GM12892 (cell line): ENCODE results near the gene TBATA.

Experiments used
- POLR2A ChIP-seq: IDR thresholded peaks from 2 replicates; pipeline ENCODE4 v1.6.1; 2011; ENCODE audit warnings: low read depth, low read length, control low read depth
- POLR2AphosphoS5 ChIP-seq: IDR thresholded peaks from 2 replicates; pipeline ENCODE4 v1.6.1; 2011; ENCODE audit warnings: low read depth, low read length, control low read depth
- TAF1 ChIP-seq: IDR thresholded peaks from 2 replicates; pipeline ENCODE4 v1.6.1; 2011; ENCODE audit warnings: low read depth, mild to moderate bottlenecking, control low read depth, low read length, borderline replicate concordance

DNA sequence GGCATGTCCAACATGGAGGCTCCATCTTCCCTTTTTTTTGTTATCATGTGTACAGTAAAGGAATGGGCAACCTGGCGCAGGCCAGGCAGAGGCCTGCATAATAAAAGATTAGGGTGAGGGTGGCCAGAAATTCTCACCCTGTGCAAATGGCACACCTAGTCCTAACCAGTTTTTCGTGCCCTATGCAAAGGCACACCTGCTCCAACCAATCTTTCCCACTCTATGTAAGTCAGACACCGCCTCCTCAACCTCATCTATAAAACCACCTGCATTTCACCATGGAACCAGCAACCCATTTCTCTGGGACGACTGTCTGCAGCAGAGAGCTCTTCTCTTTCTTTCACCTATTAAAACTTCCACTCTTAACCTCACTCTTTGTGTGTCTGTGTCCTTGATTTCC, 16.1 kb downstream of the TBATA start:
- TF ChIP-seq POLR2A (no peak), POLR2AphosphoS5 (no peak), TAF1 (no peak)
